Measurements from ENCODE around the gene MEGF9. TPM values are rescaled to one million over a fixed set of nuclear protein-coding genes. Genes with fewer than 3 reads are reported as not detected.
"Not testable (repeated sequence)": the region's sequence is repeated elsewhere in the genome, so short reads cannot be mapped to it uniquely, and the experiment has no call there.

Gene MEGF9
- total RNA-seq, 3 donors from 2014 or later, result 22.0 to 30.3 (median 27.2) TPM

- TF ChIP-seq POLR2AphosphoS5 (IDR thresholded peaks at IDR 0.05), result no peak
- Histone ChIP-seq H3K27ac (no peak overlapping the region), H3K4me1 (no peaks in the 10 kb centered on the region), H3K27me3 (no peaks in the 10 kb centered on the region), H3K36me3 (no peaks in the 10 kb centered on the region), H3K9me3 (peaks cover 0 to 5% of the 10 kb centered on the region in 2 donors), H3K4me3 (no peak overlapping the region)
- no peak for DNase-seq (ENCODE audit: low spot score in 2 of 2)
- intact Hi-C loops (cut with DNase I; ENCODE audit: low total_unique reads), result no loop called here
Observed at GRCh38 chr9:120635011-120635410, 79.3 kb downstream of the MEGF9 start.

GRCh38 chr9:120630333-120630732, 83.9 kb downstream of the MEGF9 start:
- Histone ChIP-seq H3K4me3 (no peak overlapping the region), H3K36me3 (no peaks in the 10 kb centered on the region), H3K4me1 (no peaks in the 10 kb centered on the region), H3K27me3 (no peaks in the 10 kb centered on the region), H3K9me3 (peaks cover 0 to 4% of the 10 kb centered on the region in 2 donors), H3K27ac (no peak overlapping the region)
- no peak for TF ChIP-seq CTCF (IDR thresholded peaks at IDR 0.05)
- no peak for TF ChIP-seq POLR2A (IDR thresholded peaks at IDR 0.05)
- TF ChIP-seq POLR2AphosphoS5 (IDR thresholded peaks at IDR 0.05), result no peak
- intact Hi-C loops (cut with DNase I; ENCODE audit: low total_unique reads), result no loop called here
- no peak for DNase-seq (ENCODE audit: low spot score in 2 of 2)

- H3K27me3 ChIP-seq; H3K27ac ChIP-seq; H3K36me3 ChIP-seq; H3K4me3 ChIP-seq; intact Hi-C loops (cut with DNase I; ENCODE audit: low total_unique reads); H3K9me3 ChIP-seq; DNase-seq (ENCODE audit: low spot score in 2 of 2); H3K4me1 ChIP-seq: not testable (repeated sequence)
Observed at GRCh38 chr9:120628925-120629497, 85.3 kb downstream of the MEGF9 start.

- no peak overlapping the region for H3K27ac ChIP-seq
- intact Hi-C loops (cut with DNase I; ENCODE audit: low total_unique reads), result no loop called here
- TF ChIP-seq CTCF (IDR thresholded peaks at IDR 0.05) (no peak), POLR2AphosphoS5 (IDR thresholded peaks at IDR 0.05) (no peak), POLR2A (IDR thresholded peaks at IDR 0.05) (no peak)
- H3K36me3 ChIP-seq, result no peaks in the 10 kb centered on the region
- H3K4me1 ChIP-seq, result no peaks in the 10 kb centered on the region
- no peaks in the 10 kb centered on the region for H3K27me3 ChIP-seq
- H3K4me3 ChIP-seq, result no peak overlapping the region
- H3K9me3 ChIP-seq, result no peaks in the 10 kb centered on the region
- DNase-seq (ENCODE audit: low spot score in 2 of 2), result no peak
Observed at GRCh38 chr9:120628207-120628924, 85.9 kb downstream of the MEGF9 start.

- no peaks in the 10 kb centered on the region for H3K27me3 ChIP-seq
- H3K36me3 ChIP-seq, result no peaks in the 10 kb centered on the region
- TF ChIP-seq POLR2A (IDR thresholded peaks at IDR 0.05) (no peak), CTCF (IDR thresholded peaks at IDR 0.05) (no peak), POLR2AphosphoS5 (IDR thresholded peaks at IDR 0.05) (no peak)
- no peak overlapping the region for H3K4me3 ChIP-seq
- H3K9me3 ChIP-seq, result no peaks in the 10 kb centered on the region
- DNase-seq (ENCODE audit: low spot score in 2 of 2), result no peak
- intact Hi-C loops (cut with DNase I; ENCODE audit: low total_unique reads), result no loop called here
- no peak overlapping the region for H3K27ac ChIP-seq
- H3K4me1 ChIP-seq, result no peaks in the 10 kb centered on the region
Observed at GRCh38 chr9:120627073-120627472, 87.2 kb downstream of the MEGF9 start.

- H3K27me3 ChIP-seq, result no peaks in the 10 kb centered on the region
- TF ChIP-seq POLR2AphosphoS5 (IDR thresholded peaks at IDR 0.05), result no peak
- TF ChIP-seq CTCF (IDR thresholded peaks at IDR 0.05), result no peak
- no peak for TF ChIP-seq POLR2A (IDR thresholded peaks at IDR 0.05)
- H3K36me3 ChIP-seq, result no peaks in the 10 kb centered on the region
- H3K4me1 ChIP-seq, result no peaks in the 10 kb centered on the region
- H3K4me3 ChIP-seq, result no peak overlapping the region
- intact Hi-C loops (cut with DNase I; ENCODE audit: low total_unique reads), result no loop called here
- no peak overlapping the region for H3K27ac ChIP-seq
- DNase-seq (ENCODE audit: low spot score in 2 of 2), result no peak
- H3K9me3 ChIP-seq, result no peaks in the 10 kb centered on the region
Observed at GRCh38 chr9:120626512-120626911, 87.8 kb downstream of the MEGF9 start.
